ENCODE data around the gene B4GALT5.

Gene B4GALT5

DNA sequence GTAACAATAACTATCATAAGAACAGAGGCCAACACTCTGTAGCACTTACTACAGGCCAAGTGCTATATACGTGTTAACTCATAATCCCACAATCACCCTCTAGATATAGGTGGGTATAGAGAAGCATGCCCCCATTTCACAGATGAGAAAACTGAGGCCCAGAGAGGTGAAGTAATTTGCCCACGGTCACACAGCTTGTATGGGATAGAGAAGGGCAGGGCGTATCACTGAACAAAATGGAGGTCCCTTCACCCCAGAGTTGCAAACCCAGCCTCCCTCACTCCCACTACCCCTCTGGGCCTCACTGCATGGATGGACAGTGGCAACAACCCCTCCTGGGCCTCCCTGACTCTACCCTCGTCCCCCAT lies 113.9 kb downstream of the B4GALT5 start:
- DNase-seq (ENCODE audit: low read depth in 1 of 2, low spot score in 1 of 2) = no peak
- no peak overlapping the region for H3K27ac ChIP-seq (replicated peaks)
- no peak overlapping the region for H3K4me3 ChIP-seq (replicated peaks; ENCODE audit: insufficient read depth, low read length)
- TF ChIP-seq GABPA (IDR thresholded peaks at IDR 0.05; ENCODE audit: low read depth) (no peak), SPI1 (IDR thresholded peaks at IDR 0.05; ENCODE audit: borderline replicate concordance, low read depth) (no peak), CTCF (IDR thresholded peaks at IDR 0.05; ENCODE audit: insufficient read depth, low read length) (no peak), POLR2AphosphoS5 (IDR thresholded peaks at IDR 0.05; ENCODE audit: low read depth) (no peak)
- TF ChIP-seq, protein P1, sequence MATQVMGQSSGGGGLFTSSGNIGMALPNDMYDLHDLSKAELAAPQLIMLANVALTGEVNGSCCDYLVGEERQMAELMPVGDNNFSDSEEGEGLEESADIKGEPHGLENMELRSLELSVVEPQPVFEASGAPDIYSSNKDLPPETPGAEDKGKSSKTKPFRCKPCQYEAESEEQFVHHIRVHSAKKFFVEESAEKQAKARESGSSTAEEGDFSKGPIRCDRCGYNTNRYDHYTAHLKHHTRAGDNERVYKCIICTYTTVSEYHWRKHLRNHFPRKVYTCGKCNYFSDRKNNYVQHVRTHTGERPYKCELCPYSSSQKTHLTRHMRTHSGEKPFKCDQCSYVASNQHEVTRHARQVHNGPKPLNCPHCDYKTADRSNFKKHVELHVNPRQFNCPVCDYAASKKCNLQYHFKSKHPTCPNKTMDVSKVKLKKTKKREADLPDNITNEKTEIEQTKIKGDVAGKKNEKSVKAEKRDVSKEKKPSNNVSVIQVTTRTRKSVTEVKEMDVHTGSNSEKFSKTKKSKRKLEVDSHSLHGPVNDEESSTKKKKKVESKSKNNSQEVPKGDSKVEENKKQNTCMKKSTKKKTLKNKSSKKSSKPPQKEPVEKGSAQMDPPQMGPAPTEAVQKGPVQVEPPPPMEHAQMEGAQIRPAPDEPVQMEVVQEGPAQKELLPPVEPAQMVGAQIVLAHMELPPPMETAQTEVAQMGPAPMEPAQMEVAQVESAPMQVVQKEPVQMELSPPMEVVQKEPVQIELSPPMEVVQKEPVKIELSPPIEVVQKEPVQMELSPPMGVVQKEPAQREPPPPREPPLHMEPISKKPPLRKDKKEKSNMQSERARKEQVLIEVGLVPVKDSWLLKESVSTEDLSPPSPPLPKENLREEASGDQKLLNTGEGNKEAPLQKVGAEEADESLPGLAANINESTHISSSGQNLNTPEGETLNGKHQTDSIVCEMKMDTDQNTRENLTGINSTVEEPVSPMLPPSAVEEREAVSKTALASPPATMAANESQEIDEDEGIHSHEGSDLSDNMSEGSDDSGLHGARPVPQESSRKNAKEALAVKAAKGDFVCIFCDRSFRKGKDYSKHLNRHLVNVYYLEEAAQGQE (IDR thresholded peaks at IDR 0.05; ENCODE audit: insufficient replicate concordance, low read depth) = no peak
- no peaks in the 10 kb centered on the region for H3K27me3 ChIP-seq (ENCODE audit: insufficient read depth, poor library complexity, severe bottlenecking)

DNA sequence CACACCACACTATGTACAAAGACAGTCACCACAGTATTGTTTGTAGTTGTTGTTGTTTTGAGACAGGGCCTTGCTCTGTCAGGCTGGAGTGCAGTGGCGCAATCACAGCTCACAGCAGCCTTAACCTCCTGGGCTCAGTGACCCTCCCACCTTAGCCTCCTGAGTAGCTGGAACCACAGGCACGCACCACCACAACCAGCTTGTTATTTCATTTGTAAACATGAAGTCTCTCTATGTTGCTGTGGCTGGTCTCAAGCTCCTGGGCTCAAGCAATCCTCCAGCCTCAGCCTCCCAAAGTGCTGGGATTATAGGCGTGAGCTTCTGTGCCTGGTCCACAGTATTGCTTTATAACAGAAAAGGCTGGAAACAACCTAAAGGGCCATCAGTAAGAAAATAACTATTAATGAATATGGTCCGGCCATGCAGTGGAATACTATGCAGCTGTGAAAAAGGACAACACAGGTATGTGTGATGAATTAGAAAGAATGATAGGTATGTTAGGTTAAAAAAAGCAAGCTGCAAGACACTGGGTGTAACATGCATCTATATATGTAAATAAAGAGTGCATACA lies 115.8 kb downstream of the B4GALT5 start:
- TF ChIP-seq SPI1 (IDR thresholded peaks at IDR 0.05; ENCODE audit: borderline replicate concordance, low read depth) (no peak), CTCF (IDR thresholded peaks at IDR 0.05; ENCODE audit: insufficient read depth, low read length) (no peak), GABPA (IDR thresholded peaks at IDR 0.05; ENCODE audit: low read depth) (no peak), POLR2AphosphoS5 (IDR thresholded peaks at IDR 0.05; ENCODE audit: low read depth) (no peak)
- TF ChIP-seq, protein P1 (IDR thresholded peaks at IDR 0.05; ENCODE audit: insufficient replicate concordance, low read depth) = no peak
- Histone ChIP-seq H3K27me3 (ENCODE audit: insufficient read depth, poor library complexity, severe bottlenecking) (no peaks in the 10 kb centered on the region), H3K4me3 (replicated peaks; ENCODE audit: insufficient read depth, low read length) (no peak overlapping the region), H3K27ac (replicated peaks) (no peak overlapping the region)
- no peak for DNase-seq (ENCODE audit: low read depth in 1 of 2, low spot score in 1 of 2)

- H3K27ac ChIP-seq (replicated peaks) = no peak overlapping the region
- TF ChIP-seq POLR2AphosphoS5 (IDR thresholded peaks at IDR 0.05; ENCODE audit: low read depth) (no peak), GABPA (IDR thresholded peaks at IDR 0.05; ENCODE audit: low read depth) (no peak), SPI1 (IDR thresholded peaks at IDR 0.05; ENCODE audit: borderline replicate concordance, low read depth) (no peak), CTCF (IDR thresholded peaks at IDR 0.05; ENCODE audit: insufficient read depth, low read length) (no peak)
- TF ChIP-seq, protein P1 (IDR thresholded peaks at IDR 0.05; ENCODE audit: insufficient replicate concordance, low read depth) = no peak
- no peak overlapping the region for H3K4me3 ChIP-seq (replicated peaks; ENCODE audit: insufficient read depth, low read length)
- H3K27me3 ChIP-seq (ENCODE audit: insufficient read depth, poor library complexity, severe bottlenecking) = no peaks in the 10 kb centered on the region
- peak in 1 of 2 experiments; percentile 50 for DNase-seq (ENCODE audit: low read depth in 1 of 2, low spot score in 1 of 2)
Observed at GRCh38 chr20:49595811-49596561, 117.7 kb downstream of the B4GALT5 start.
